HG03439 (cell line): ENCODE measurements around the gene FAM3B.
"Not testable (repeated sequence)": the region's sequence is repeated elsewhere in the genome, so short reads cannot be mapped to it uniquely, and the experiment has no call there.

Experiments used
- ATAC-seq: cut with Tn5 transposase; IDR thresholded peaks from one replicate; pipeline ENCODE4 v1.9.1; 2021; ENCODE audit warnings: mild to moderate bottlenecking, moderate library complexity; ENCODE audit not compliant: unreplicated experiment

Gene FAM3B

GRCh38 chr21:41349619-41350390, 33.2 kb downstream of the FAM3B start:
- no peak for ATAC-seq

GRCh38 chr21:41350436-41351155, 34.0 kb downstream of the FAM3B start:
- no peak for ATAC-seq

- ATAC-seq = no peak
Observed at GRCh38 chr21:41357546-41357945, 40.9 kb downstream of the FAM3B start.

GRCh38 chr21:41358193-41359166, 41.9 kb downstream of the FAM3B start:
- no peak for ATAC-seq

GRCh38 chr21:41359286-41359685, 42.7 kb downstream of the FAM3B start:
- no peak for ATAC-seq

- ATAC-seq = not testable (repeated sequence)
Observed at GRCh38 chr21:41359754-41360071, 43.1 kb downstream of the FAM3B start.

GRCh38 chr21:41360072-41360821, 43.6 kb downstream of the FAM3B start:
- ATAC-seq = no peak

GRCh38 chr21:41361053-41361785, 44.6 kb downstream of the FAM3B start:
- no peak for ATAC-seq

- ATAC-seq = no peak
Observed at GRCh38 chr21:41361786-41362604, 45.4 kb downstream of the FAM3B start, which contains the start of gene MX2. MX2 (plus strand) TSS chr21:41362027; CDS start chr21:41376907, 14,880 bp downstream.

GRCh38 chr21:41362605-41363369, 46.2 kb downstream of the FAM3B start:
- no peak for ATAC-seq

- no peak for ATAC-seq
Observed at GRCh38 chr21:41363370-41364270, 47.0 kb downstream of the FAM3B start.

- no peak for ATAC-seq
Observed at GRCh38 chr21:41364308-41364707, 47.7 kb downstream of the FAM3B start.

- no peak for ATAC-seq
Observed at GRCh38 chr21:41365377-41366107, 48.9 kb downstream of the FAM3B start.

GRCh38 chr21:41366522-41367151, 50.0 kb downstream of the FAM3B start:
- ATAC-seq = no peak

GRCh38 chr21:41367301-41367944, 50.8 kb downstream of the FAM3B start:
- no peak for ATAC-seq
